PC-9 (cell line): ENCODE data around the gene CKS1B. TPM values are rescaled to one million over a fixed set of nuclear protein-coding genes. Genes with fewer than 3 reads are reported as not detected.

Source experiments
- BruUV-seq: library from RNA; stranded (reverse); fragments of 400-500 nt; replicated peaks from 2 replicates; lab custom pipeline; 2021; lab: Mats Ljungman, UMichigan
- CTCF ChIA-PET: fragments of 300-600 bp; sonication (Branson Sonifier 250); formaldehyde crosslinking; loops from one replicate; lab custom pipeline; 2022; ENCODE audit warnings: antibody characterized with exemption; lab: Charles Lee
- POLR2A ChIA-PET: fragments of 300-600 bp; sonication (Branson Sonifier 250); formaldehyde crosslinking; loops from one replicate; lab custom pipeline; 2022; ENCODE audit warnings: antibody characterized with exemption; ENCODE audit not compliant: unreplicated experiment; lab: Charles Lee
- DNase-seq, 2 experiments: peaks; one replicate each; pipeline versions ENCODE4 v3.0.0 to v3.0.0-alpha.2; 2015 to 2022; ENCODE audit warnings: mixed read lengths in 1 of 2
- H2AFZ ChIP-seq: fragments of 200-600 bp; sonication (generic); 2 replicates; pipeline ENCODE4 v1.8.1; 2017; ENCODE audit warnings: antibody characterized with exemption
- H3F3A ChIP-seq: fragments of 200-600 bp; sonication (generic); 2 replicates; pipeline ENCODE4 v1.8.1; 2017; ENCODE audit warnings: antibody characterized with exemption, mild to moderate bottlenecking, low read depth; ENCODE audit not compliant: insufficient read depth
- H3K27ac ChIP-seq: fragments of 200-600 bp; sonication (generic); 2 replicates; pipeline ENCODE4 v1.6.1; 2016; ENCODE audit warnings: mixed run types
- H3K27me3 ChIP-seq: fragments of 200-600 bp; sonication (generic); 2 replicates; pipeline ENCODE4 v1.6.1; 2016; ENCODE audit warnings: low read depth, mixed run types; ENCODE audit not compliant: insufficient read depth
- H3K36me3 ChIP-seq: fragments of 200-600 bp; sonication (generic); 2 replicates; pipeline ENCODE4 v1.6.1; 2016; ENCODE audit warnings: low read depth, mixed run types
- H3K4me1 ChIP-seq: fragments of 200-600 bp; sonication (generic); replicated peaks from 2 replicates; pipeline ENCODE4 v1.6.1; 2016; ENCODE audit warnings: mixed run types; ENCODE audit not compliant: insufficient read depth
- H3K4me2 ChIP-seq: fragments of 200-600 bp; sonication (generic); 2 replicates; pipeline ENCODE4 v1.6.1; 2017; ENCODE audit warnings: mixed run types
- H3K4me3 ChIP-seq: fragments of 200-600 bp; sonication (generic); 2 replicates; pipeline ENCODE4 v1.6.1; 2016; ENCODE audit warnings: mixed run types
- H3K79me2 ChIP-seq: fragments of 200-600 bp; sonication (generic); 2 replicates; pipeline ENCODE4 v1.6.1; 2017; ENCODE audit warnings: low read depth, mixed run types
- H3K9me2 ChIP-seq: fragments of 200-600 bp; sonication (generic); 2 replicates; pipeline ENCODE4 v1.8.1; 2017; ENCODE audit warnings: mild to moderate bottlenecking; ENCODE audit not compliant: insufficient read depth
- H3K9me3 ChIP-seq: fragments of 200-600 bp; sonication (generic); 2 replicates; pipeline ENCODE4 v1.8.1; 2016; ENCODE audit warnings: low read depth; ENCODE audit not compliant: insufficient read depth
- H4K20me1 ChIP-seq: fragments of 200-600 bp; sonication (generic); 2 replicates; pipeline ENCODE4 v1.8.1; 2017; ENCODE audit not compliant: insufficient read depth
- EZH2 ChIP-seq: fragments of 200-600 bp; sonication (generic); IDR thresholded peaks from 2 replicates; pipeline ENCODE4 v1.8.0; 2017; ENCODE audit warnings: antibody characterized with exemption, low read depth
- intact Hi-C: fragments of 100-400 bp; cut with micrococcal nuclease; formaldehyde crosslinking; loops from one replicate; pipeline ENCODE4 v1.10.0; 2022; ENCODE audit not compliant: unreplicated experiment
- total RNA-seq: library from RNA; stranded (reverse); gene quantifications from 2 replicates; pipeline ENCODE4 v1.2.3, GENCODE V29; 2021
- TF ChIP-seq, protein P1 (sequence below): fragments of 200-600 bp; sonication (generic); conservative IDR thresholded peaks from 2 replicates; pipeline ENCODE4 v1.6.1; 2017; ENCODE audit warnings: mixed run types, antibody characterized with exemption, mild to moderate bottlenecking, moderate library complexity

CKS1B gene
- total RNA-seq, 1 experiment from 2014 or later = 236 TPM

DNA sequence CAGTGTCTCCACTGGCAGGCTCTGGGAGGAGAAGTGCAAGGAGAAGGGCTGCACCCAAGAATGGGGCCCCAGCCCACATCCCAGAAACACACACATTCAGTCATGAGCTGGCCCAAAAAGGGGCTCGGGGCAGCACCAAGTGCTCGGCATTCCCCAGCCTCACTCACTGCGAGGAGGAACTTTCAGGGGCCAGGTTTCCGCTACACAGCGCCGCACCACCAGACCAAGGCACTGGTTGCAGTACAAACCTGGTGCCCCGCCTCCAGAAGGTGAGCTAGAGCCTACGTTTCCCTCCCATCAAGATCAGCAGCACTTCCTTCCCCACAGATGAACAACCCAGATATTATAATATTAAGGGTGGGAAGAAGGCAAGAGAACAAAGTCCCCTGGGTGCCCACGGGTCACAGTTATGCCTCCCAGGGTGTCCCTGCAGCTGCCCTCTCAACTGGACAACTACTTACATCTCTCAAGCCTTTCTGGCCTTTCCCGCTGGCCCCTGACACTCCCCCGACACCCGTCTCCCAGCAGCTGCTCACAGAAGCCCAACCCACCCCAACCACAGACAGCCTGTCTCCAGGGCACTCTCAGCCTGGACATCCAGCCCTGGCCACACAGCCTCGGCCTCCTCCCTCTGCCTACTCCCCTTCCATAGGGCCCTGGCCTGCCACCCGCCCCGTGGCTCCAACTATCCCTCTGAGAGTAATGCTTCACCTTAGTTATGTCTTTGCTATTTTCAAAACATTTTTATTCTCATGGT, 22.4 kb upstream of the CKS1B start:
- no peak for DNase-seq
- H3K9me3 ChIP-seq = no peaks in the 10 kb centered on the region
- no peaks in the 10 kb centered on the region for H3K79me2 ChIP-seq
- no peaks in the 10 kb centered on the region for H3K36me3 ChIP-seq
- no peak overlapping the region for H2AFZ ChIP-seq
- H3K4me3 ChIP-seq = no peak overlapping the region
- peaks cover 8% of the 10 kb centered on the region; the same call in 1 of the 2 replicates for H3K4me1 ChIP-seq
- intact Hi-C loops = no loop called here
- ChIA-PET POLR2A (no interaction called here), CTCF (no interaction called here)
- H4K20me1 ChIP-seq = no peaks in the 10 kb centered on the region
- no peak overlapping the region for H3K4me2 ChIP-seq
- peaks cover 7% of the 10 kb centered on the region; the same call in 1 of the 2 replicates for H3F3A ChIP-seq
- TF ChIP-seq, protein P1, sequence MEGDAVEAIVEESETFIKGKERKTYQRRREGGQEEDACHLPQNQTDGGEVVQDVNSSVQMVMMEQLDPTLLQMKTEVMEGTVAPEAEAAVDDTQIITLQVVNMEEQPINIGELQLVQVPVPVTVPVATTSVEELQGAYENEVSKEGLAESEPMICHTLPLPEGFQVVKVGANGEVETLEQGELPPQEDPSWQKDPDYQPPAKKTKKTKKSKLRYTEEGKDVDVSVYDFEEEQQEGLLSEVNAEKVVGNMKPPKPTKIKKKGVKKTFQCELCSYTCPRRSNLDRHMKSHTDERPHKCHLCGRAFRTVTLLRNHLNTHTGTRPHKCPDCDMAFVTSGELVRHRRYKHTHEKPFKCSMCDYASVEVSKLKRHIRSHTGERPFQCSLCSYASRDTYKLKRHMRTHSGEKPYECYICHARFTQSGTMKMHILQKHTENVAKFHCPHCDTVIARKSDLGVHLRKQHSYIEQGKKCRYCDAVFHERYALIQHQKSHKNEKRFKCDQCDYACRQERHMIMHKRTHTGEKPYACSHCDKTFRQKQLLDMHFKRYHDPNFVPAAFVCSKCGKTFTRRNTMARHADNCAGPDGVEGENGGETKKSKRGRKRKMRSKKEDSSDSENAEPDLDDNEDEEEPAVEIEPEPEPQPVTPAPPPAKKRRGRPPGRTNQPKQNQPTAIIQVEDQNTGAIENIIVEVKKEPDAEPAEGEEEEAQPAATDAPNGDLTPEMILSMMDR = no peak
- TF ChIP-seq EZH2 = no peak
- H3K27ac ChIP-seq = no peak overlapping the region
- H3K9me2 ChIP-seq = no peaks in the 10 kb centered on the region
- H3K27me3 ChIP-seq = no peaks in the 10 kb centered on the region
- BruUV-seq = no TSS peak

DNA sequence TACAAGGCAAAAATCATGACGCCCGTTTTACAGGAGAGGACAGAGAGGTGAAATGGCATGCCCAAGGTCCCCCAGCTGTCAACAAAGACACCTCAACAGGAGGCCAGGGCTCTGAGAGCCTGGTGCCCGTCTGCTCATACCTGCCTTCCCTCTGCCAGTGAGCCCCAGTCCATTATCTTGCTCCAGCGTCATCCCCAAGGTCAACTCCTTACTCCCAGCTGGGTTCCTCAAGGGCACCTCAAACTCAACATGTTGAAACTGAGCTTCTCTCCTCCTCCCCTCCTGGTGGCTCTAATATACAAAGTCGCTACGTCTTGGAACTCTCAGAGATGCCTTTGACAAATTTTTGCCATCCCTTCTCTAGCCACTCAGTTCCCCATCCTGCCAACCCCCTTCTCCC, 21.8 kb upstream of the CKS1B start:
- intact Hi-C loops = no loop called here
- Histone ChIP-seq H3K9me3 (no peaks in the 10 kb centered on the region), H3K27ac (no peak overlapping the region), H3K27me3 (no peaks in the 10 kb centered on the region), H3K4me1 (peaks cover 8% of the 10 kb centered on the region; the same call in 1 of the 2 replicates), H4K20me1 (no peaks in the 10 kb centered on the region), H2AFZ (no peak overlapping the region), H3F3A (peaks cover 7% of the 10 kb centered on the region; the same call in 1 of the 2 replicates), H3K79me2 (no peaks in the 10 kb centered on the region), H3K4me2 (no peak overlapping the region), H3K36me3 (no peaks in the 10 kb centered on the region), H3K9me2 (no peaks in the 10 kb centered on the region), H3K4me3 (no peak overlapping the region)
- TF ChIP-seq, protein P1 = no peak
- no peak for TF ChIP-seq EZH2
- DNase-seq = no peak
- ChIA-PET CTCF (no interaction called here), POLR2A (no interaction called here)
- no TSS peak for BruUV-seq

DNA sequence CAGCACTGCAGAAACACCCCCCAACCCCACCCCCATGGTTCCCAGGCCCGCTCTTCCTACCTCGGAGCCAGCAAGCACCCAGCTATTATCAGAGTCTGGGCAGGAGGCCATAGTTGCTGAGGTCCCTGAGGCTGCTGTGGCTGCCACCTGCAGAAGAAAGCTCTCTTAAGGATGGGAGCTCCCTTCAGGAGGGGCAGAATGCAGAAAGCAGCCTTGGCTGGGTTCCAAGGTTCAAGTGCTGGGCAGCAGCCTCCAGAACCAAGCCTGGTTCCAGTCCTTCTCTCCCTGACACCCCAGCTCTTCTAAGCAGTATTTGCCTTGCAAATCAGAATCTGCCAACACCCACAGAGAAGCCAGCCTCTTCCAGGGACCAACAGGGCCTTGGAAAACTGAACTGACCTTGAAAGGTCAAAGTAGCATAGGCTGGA, 20.9 kb upstream of the CKS1B start:
- TF ChIP-seq EZH2 = no peak
- TF ChIP-seq, protein P1 = no peak
- intact Hi-C loops = no loop called here
- H3K4me1 ChIP-seq = peaks cover 8% of the 10 kb centered on the region; the same call in 1 of the 2 replicates
- H3K27ac ChIP-seq = no peak overlapping the region
- DNase-seq = no peak
- no peak overlapping the region for H3K4me2 ChIP-seq
- H3K4me3 ChIP-seq = no peak overlapping the region
- no peak overlapping the region for H2AFZ ChIP-seq
- BruUV-seq = no TSS peak
- no peaks in the 10 kb centered on the region for H4K20me1 ChIP-seq
- H3F3A ChIP-seq = peaks cover 16% of the 10 kb centered on the region
- no peaks in the 10 kb centered on the region for H3K9me2 ChIP-seq
- CTCF ChIA-PET = interaction anchor here (0.6 kb wide), 1 partner anchor 266 kb away, joined by 3 read pairs; no protein-coding TSS in a partner anchor
- H3K36me3 ChIP-seq = no peaks in the 10 kb centered on the region
- no peaks in the 10 kb centered on the region for H3K9me3 ChIP-seq
- POLR2A ChIA-PET = no interaction called here
- H3K79me2 ChIP-seq = no peaks in the 10 kb centered on the region
- H3K27me3 ChIP-seq = no peaks in the 10 kb centered on the region
